Fibroblast of pulmonary artery (primary cell): ENCODE data around the gene PAX3.

Source experiments
- DNase-seq: peaks from one replicate; pipeline ENCODE4 v3.0.0-alpha.2; 2010; ENCODE audit warnings: low read depth
- H3K4me3 ChIP-seq: replicated peaks from 2 replicates; pipeline ENCODE4 v1.5.1; 2011; ENCODE audit warnings: low read depth, mild to moderate bottlenecking, control low read depth, low read length, moderate library complexity
- TF ChIP-seq, protein P1 (sequence below): IDR thresholded peaks from 2 replicates; pipeline ENCODE4 v1.5.1; 2011; ENCODE audit warnings: mild to moderate bottlenecking, control low read depth, low read length, inconsistent platforms; ENCODE audit errors: missing control alignments

The PAX3 gene

DNA sequence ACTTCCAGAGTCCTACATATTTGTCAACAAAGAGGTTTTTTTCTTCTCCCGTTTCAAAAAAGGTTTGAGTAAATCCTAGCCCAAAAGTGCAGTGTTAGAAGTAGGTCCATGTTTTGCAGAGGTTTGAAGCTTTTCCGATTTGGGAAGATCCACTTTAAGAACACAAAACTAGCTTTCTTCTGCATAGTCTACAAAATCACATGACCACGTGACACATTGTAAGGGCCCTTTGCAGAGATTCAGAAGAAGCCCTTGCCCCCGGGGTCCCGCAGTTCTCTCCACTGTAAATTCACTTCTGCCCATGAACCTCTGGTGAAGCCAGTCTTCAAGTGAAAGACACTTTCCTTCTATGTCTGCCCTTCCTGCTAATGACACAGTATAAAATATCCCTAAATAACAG is 49.4 kb downstream of the PAX3 start:
- no peak overlapping the region for H3K4me3 ChIP-seq
- no peak for DNase-seq
- TF ChIP-seq, protein P1, sequence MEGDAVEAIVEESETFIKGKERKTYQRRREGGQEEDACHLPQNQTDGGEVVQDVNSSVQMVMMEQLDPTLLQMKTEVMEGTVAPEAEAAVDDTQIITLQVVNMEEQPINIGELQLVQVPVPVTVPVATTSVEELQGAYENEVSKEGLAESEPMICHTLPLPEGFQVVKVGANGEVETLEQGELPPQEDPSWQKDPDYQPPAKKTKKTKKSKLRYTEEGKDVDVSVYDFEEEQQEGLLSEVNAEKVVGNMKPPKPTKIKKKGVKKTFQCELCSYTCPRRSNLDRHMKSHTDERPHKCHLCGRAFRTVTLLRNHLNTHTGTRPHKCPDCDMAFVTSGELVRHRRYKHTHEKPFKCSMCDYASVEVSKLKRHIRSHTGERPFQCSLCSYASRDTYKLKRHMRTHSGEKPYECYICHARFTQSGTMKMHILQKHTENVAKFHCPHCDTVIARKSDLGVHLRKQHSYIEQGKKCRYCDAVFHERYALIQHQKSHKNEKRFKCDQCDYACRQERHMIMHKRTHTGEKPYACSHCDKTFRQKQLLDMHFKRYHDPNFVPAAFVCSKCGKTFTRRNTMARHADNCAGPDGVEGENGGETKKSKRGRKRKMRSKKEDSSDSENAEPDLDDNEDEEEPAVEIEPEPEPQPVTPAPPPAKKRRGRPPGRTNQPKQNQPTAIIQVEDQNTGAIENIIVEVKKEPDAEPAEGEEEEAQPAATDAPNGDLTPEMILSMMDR, result no peak

DNA sequence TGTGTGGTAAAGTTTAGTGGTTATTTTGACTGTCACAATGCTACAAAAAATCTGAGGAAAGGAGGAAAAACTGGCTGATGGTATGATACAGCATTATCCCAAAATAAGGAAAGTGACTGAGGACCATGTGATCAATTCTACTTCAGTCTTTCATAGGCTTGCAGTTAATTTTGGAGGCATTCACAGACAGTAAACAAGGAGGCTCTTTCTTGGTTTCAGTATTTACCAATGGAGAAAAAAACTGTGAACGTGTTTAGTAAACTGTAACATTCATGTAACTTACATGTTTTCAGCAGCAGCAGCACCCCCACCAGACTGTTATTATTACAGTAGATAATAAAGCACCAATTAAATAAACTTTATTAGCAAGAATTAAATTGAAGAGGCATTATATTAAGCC is 50.0 kb downstream of the PAX3 start:
- no peak for DNase-seq
- TF ChIP-seq, protein P1, result no peak
- no peak overlapping the region for H3K4me3 ChIP-seq

DNA sequence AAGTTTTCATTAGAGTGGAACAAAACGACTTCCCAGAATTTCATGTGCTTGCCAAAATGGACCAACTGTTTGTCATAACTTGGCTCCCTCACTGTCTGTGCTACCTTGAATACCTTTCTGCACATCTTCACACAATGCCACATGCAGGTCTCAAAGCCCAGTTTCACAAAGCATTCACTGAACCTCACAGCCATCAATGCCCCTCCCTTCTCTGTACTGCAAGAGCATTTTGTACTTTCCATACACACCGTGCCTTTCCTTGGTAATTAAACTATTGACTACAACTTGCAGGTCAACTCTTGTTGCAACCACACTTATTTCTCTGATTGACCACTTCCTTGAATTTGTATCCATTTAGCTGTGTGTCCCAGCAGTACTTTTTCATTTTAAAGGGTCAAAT is 50.5 kb downstream of the PAX3 start:
- TF ChIP-seq, protein P1, result no peak
- DNase-seq, result no peak
- H3K4me3 ChIP-seq, result no peak overlapping the region

DNA sequence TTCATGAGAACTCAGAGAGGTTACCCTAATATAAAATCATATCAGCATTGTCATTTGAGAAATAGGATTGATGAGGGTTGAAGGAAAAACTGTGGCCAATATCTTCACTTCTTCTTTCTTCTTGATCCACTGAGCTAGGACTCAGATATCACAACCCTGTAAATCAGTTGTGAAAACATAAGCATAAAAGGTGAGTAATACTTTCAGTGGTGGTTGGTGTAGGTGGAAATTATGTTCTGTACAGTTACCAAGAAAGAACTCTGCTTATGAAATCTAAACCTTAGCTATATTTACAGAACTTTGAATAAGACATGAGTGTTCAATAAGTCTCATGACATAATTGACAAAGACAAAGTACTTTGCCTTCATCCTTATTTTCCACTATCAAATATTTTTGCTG is 56.3 kb downstream of the PAX3 start:
- no peak for DNase-seq

DNA sequence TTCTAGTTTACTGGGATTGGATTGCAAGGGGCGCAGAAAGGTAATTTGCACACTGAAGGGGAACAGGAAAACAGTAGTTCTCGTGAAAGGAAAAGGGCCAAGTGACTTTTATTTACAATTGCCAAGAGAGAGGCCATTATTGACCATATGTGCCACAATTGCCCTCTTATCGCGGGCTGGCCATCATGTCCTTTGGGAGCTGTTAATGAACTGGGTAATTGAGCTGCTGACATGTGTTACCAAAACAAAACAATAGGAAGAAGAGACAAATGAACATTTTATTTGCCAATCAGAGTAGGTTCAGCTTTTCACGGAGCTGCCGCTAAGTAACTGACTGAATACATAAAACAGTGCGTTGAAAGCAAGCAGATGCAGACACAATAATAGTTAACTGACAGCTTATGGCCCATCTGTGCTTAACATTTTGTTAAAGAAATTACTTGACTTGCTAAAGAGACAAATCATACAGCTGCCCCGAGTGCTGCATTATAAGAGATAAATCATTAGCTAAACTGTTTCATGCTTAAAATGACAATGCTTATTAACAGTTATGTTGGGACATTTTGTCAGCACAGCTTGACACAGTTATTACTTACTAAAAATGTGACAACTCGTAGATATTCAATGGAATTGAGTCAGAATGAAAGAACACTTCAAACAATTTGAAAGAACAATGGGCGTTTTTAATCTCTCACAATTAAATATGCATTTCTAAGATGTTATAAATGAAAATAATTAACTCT is 57.5 kb downstream of the PAX3 start:
- no peak for DNase-seq
- TF ChIP-seq, protein P1, result no peak
- H3K4me3 ChIP-seq, result no peak overlapping the region

More for the DNA sequence above, 56.3 kb downstream of the PAX3 start:
- no peak overlapping the region for H3K4me3 ChIP-seq
- TF ChIP-seq, protein P1, result no peak

DNA sequence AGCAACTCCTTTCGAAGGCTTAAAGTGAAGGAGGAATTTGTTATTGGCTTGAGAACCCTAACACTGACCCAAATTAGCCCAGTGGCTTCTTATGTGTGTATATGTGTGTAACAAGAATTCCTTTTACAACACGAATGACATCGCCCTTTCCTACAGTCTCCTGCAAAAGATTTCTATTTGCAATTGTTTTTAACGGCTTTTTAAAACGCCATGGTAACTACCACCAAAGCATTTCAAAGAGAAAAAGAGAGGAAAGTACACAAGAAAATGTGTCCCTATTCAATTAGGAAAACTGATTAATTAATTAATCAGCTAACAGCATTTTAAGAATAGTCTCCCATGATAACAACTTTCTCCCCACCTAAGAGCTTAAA is 58.1 kb downstream of the PAX3 start:
- H3K4me3 ChIP-seq, result no peak overlapping the region
- TF ChIP-seq, protein P1, result no peak
- no peak for DNase-seq

DNA sequence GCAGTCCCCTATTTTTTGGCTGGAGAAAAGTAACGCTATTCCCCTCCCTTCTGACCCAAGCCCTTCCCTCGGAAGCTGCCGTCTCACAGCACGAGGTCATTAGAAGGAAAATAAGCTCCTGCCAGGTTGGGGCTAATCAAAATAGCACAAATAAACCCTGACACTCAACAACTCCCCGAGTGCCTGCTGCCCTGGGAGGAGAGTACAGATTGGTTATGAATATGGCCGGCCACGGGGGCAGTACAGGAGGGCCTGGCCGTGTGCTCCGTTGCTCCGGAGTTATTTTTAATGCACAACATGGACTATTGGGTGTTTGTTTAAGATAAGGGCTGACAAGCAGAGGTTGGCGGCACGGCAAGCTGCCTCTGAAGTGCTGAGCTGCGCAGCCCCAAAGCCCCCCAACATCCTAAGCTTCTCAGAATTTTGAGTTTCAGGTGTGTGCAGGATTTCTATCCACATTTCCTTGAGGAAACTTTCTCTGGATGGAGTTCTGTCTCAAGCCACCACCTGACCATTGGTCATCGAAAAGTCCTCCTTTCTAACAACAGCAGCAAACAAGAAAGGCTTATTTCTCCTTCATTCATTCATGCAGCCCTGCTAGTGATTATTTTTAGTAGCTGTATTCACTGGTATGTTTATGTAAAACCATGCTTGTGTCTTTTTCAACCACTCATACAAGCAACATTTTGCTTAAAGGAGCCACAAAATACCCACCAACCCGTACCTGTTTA is 58.7 kb downstream of the PAX3 start:
- H3K4me3 ChIP-seq, result no peak overlapping the region
- no peak for DNase-seq
- TF ChIP-seq, protein P1, result no peak
